Glutamatergic neuron (in vitro differentiated cells): Measurements from ENCODE around the gene RSPH3. TPM values are rescaled to one million over a fixed set of nuclear protein-coding genes. Genes with fewer than 3 reads are reported as not detected.

ENCODE experiments used
- DNase-seq: peaks from one replicate; pipeline ENCODE4 v3.0.0; 2022
- H3K27ac Mint-ChIP-seq: one replicate; pipeline ENCODE4 v1.8.0; 2020; ENCODE audit warnings: mild to moderate bottlenecking, mixed read lengths, inconsistent platforms; ENCODE audit not compliant: unreplicated experiment
- H3K27me3 Mint-ChIP-seq: one replicate; pipeline ENCODE4 v1.8.0; 2020; ENCODE audit warnings: mild to moderate bottlenecking, moderate library complexity, mixed read lengths, inconsistent platforms; ENCODE audit not compliant: unreplicated experiment
- H3K36me3 Mint-ChIP-seq: one replicate; pipeline ENCODE4 v1.8.0; 2020; ENCODE audit warnings: mild to moderate bottlenecking, mixed read lengths, inconsistent platforms; ENCODE audit not compliant: unreplicated experiment
- H3K4me1 Mint-ChIP-seq: one replicate; pipeline ENCODE4 v1.8.0; 2020; ENCODE audit warnings: mild to moderate bottlenecking, low read depth, mixed read lengths, inconsistent platforms; ENCODE audit not compliant: unreplicated experiment
- H3K4me3 Mint-ChIP-seq: one replicate; pipeline ENCODE4 v1.8.0; 2020; ENCODE audit warnings: mild to moderate bottlenecking, mixed read lengths, inconsistent platforms; ENCODE audit not compliant: unreplicated experiment
- H3K9me3 Mint-ChIP-seq: one replicate; pipeline ENCODE4 v1.8.0; 2020; ENCODE audit warnings: mild to moderate bottlenecking, moderate library complexity, mixed read lengths, inconsistent platforms; ENCODE audit not compliant: unreplicated experiment
- total RNA-seq: library from RNA; stranded (reverse); fragmentation: NEBNext Ultra II Directional; extraction: Animal tissue kit (Norgen Biotek cat#: 25700); gene quantifications from one replicate; pipeline ENCODE4 v1.2.1, GENCODE V29; 2021; ENCODE audit not compliant: unreplicated experiment
- TF ChIP-seq, protein P1 (sequence below): fragments of 200-600 bp; sonication (generic); IDR thresholded peaks from one replicate; pipeline ENCODE4 v1.5.0; 2021; ENCODE audit not compliant: partially characterized antibody, unreplicated experiment

Gene RSPH3
- total RNA-seq, 1 donor from 2014 or later = 4.6 TPM

DNA sequence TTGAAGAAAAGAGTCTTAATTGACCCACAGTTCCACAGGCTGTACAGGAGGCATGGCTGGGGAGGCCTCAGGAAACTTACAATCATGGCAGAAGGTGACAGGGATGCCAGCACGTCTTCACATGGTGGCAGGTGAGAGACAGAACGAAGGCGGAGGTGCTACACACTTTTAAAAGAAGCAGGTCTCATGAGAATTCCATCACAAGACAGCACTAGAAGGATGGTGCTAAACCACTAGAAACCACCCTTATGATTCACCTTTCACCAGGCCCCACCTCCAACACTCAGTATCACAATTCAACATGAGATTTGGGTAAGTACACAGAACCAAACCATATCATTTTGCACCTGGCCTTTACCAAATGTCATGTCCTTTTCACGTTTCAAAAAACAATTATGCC is 23.9 kb upstream of the RSPH3 start:
- TF ChIP-seq, protein P1, sequence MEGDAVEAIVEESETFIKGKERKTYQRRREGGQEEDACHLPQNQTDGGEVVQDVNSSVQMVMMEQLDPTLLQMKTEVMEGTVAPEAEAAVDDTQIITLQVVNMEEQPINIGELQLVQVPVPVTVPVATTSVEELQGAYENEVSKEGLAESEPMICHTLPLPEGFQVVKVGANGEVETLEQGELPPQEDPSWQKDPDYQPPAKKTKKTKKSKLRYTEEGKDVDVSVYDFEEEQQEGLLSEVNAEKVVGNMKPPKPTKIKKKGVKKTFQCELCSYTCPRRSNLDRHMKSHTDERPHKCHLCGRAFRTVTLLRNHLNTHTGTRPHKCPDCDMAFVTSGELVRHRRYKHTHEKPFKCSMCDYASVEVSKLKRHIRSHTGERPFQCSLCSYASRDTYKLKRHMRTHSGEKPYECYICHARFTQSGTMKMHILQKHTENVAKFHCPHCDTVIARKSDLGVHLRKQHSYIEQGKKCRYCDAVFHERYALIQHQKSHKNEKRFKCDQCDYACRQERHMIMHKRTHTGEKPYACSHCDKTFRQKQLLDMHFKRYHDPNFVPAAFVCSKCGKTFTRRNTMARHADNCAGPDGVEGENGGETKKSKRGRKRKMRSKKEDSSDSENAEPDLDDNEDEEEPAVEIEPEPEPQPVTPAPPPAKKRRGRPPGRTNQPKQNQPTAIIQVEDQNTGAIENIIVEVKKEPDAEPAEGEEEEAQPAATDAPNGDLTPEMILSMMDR = no peak
- no peak overlapping the region for H3K4me3 Mint-ChIP-seq
- no peak for DNase-seq
- H3K4me1 Mint-ChIP-seq = no peaks in the 10 kb centered on the region
- H3K9me3 Mint-ChIP-seq = no peaks in the 10 kb centered on the region
- H3K27me3 Mint-ChIP-seq = peaks cover 4% of the 10 kb centered on the region
- no peak overlapping the region for H3K27ac Mint-ChIP-seq
- H3K36me3 Mint-ChIP-seq = peaks cover 28% of the 10 kb centered on the region

DNA sequence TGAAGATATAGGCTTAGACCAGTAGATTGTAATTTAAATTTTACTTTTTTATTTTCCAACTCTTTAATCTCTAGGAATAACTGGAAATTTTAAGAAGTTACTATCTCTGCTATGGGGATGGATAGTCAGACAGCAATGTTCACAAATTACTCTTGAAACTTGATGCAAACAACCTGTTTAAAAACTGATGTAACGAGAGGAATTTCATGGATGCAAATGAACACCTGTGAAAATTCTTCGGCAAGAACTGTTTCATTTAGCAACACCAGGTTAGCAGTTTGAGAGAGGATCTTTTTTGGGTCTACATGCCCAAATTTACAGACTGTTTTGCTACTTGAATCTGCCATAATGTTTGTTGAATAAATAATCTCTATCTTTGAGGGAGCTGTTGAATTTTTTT is 20.0 kb upstream of the RSPH3 start:
- Mint-ChIP-seq H3K36me3 (peaks cover 17% of the 10 kb centered on the region), H3K9me3 (no peaks in the 10 kb centered on the region), H3K27ac (no peak overlapping the region), H3K4me3 (no peak overlapping the region), H3K4me1 (no peaks in the 10 kb centered on the region), H3K27me3 (peaks cover 2% of the 10 kb centered on the region)
- no peak for DNase-seq
- TF ChIP-seq, protein P1 = no peak

DNA sequence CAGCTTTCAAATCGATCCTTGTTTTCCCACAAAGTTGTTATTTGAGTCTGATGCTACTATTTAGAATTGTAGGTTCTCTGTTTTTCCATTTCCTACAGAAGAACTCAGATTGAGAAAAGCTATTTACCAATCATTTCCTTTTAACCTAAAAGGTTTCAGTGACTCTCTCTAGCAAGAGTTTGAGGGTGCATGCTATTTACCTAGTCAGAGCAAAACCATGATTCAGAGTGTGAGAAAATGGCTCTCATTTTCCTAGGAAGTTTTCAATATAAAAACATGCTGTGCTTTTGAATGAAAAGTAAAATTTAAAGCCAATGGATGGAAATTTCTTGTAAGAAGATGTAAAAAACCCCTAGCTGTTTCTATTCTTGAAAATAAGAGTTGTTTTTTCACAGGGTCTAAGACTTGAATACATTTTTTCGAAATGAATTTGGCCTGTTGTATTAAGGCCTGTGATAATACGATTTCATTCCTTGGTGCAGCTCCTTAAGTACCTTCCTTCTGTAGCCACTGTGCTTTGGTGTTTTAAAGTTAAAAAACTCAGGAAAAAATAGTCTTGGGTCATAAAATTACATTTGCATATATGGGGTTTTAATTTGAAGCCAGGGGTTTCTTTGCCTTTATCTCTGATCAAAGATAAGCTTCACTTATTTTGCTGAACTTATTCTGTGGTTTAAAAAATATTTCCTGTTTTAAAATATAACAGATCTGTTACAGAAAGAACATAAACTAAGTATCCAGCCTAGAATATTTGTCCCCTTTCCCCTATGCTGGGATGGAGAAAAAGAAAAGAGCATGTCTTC is 18.0 kb upstream of the RSPH3 start:
- Mint-ChIP-seq H3K9me3 (no peaks in the 10 kb centered on the region), H3K4me1 (no peaks in the 10 kb centered on the region), H3K27ac (no peak overlapping the region), H3K27me3 (peaks cover 2% of the 10 kb centered on the region), H3K36me3 (no peaks in the 10 kb centered on the region), H3K4me3 (no peak overlapping the region)
- TF ChIP-seq, protein P1 = no peak
- DNase-seq = no peak

DNA sequence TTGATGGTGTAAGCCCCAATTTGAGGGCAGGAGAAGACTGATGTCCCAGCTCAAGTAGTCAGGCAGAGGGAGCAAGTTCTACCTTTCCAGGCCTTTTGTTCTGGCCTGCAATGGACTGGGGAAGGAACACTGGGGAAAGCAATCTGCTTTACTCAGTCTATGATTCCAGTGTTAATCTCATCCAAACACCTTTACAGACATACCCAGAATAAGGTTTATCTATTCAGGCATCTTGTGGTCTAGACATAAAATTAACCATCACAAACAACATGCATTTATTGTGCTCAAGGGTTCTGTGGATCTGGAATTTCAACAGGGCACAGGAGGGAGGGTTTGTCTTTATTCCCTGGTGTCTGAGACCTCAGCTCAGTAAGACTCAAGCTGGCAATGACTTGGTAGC is 14.4 kb upstream of the RSPH3 start:
- TF ChIP-seq, protein P1 = no peak
- Mint-ChIP-seq H3K27me3 (no peaks in the 10 kb centered on the region), H3K4me3 (no peak overlapping the region), H3K9me3 (peaks cover 2% of the 10 kb centered on the region), H3K27ac (no peak overlapping the region), H3K4me1 (no peaks in the 10 kb centered on the region), H3K36me3 (no peaks in the 10 kb centered on the region)
- no peak for DNase-seq

DNA sequence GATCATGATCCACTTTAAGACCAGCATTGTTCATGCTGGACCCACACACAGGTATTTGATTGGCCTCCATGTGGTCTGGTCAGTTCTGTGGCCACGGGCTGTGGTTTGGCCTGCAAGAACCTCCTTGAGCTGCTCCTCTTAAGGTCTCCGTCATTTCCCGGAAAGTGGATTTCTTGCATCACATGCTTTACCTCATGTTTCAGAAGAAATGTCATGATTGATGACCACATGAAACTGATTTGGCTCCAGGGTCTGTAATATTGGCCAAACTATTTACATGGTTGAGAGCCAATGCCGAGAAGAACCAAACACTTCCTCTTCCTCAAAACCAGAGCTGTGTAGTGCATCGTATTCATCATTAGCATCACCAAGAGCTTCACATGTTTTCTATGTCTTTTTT is 13.2 kb upstream of the RSPH3 start:
- H3K27ac Mint-ChIP-seq = no peak overlapping the region
- H3K27me3 Mint-ChIP-seq = no peaks in the 10 kb centered on the region
- DNase-seq = no peak
- H3K36me3 Mint-ChIP-seq = no peaks in the 10 kb centered on the region
- no peak overlapping the region for H3K4me3 Mint-ChIP-seq
- no peaks in the 10 kb centered on the region for H3K4me1 Mint-ChIP-seq
- TF ChIP-seq, protein P1 = no peak
- H3K9me3 Mint-ChIP-seq = peaks cover 2% of the 10 kb centered on the region
